ENCODE measurements around the gene SPEG. TPM values are rescaled to one million over a fixed set of nuclear protein-coding genes. Genes with fewer than 3 reads are reported as not detected.

The SPEG gene
- total and polyA plus RNA-seq, 2 donors (not counting 3 experiments of a cell fraction or from before 2014, with no cell fraction given), result 0.84 to 3.5 TPM

GRCh38 chr2:219426534-219427136 is 8.0 kb upstream of the SPEG start:
- no peaks in the 10 kb centered on the region for H3K79me2 ChIP-seq (ENCODE audit: control insufficient read depth, insufficient read depth, low read length)
- no peak overlapping the region for H3K27ac ChIP-seq (ENCODE audit: insufficient read depth, low read depth, low read length)
- H3K9ac ChIP-seq (replicated peaks; ENCODE audit: extremely low read depth, insufficient read depth, low read length), result no peak overlapping the region
- no peaks in the 10 kb centered on the region for H3K4me1 ChIP-seq (ENCODE audit: control insufficient read depth, extremely low read depth, insufficient read depth, low read length)
- no TSS peak for BruUV-seq (replicated peaks)
- dilution Hi-C loops (cut with MboI; ENCODE audit: extremely low pct_ligation_motif_present, low sequenced_read_pairs), result no loop called here
- DNase-seq (ENCODE audit: low read depth, low spot score) (no peak), FAIRE-seq (no peak)
- intact Hi-C loops (cut with micrococcal nuclease), result no loop called here
- no peaks in the 10 kb centered on the region for H3K36me3 ChIP-seq (ENCODE audit: control insufficient read depth in 2 of 2, extremely low read depth in 1 of 2, insufficient read depth in 2 of 2, low read length in 2 of 2)
- POLR2A ChIA-PET, result no interaction called here
- H3K9me3 ChIP-seq (replicated peaks; ENCODE audit: control insufficient read depth, insufficient read depth, low read length), result no peaks in the 10 kb centered on the region
- no peaks in the 10 kb centered on the region for H3K9me1 ChIP-seq (replicated peaks; ENCODE audit: control insufficient read depth, extremely low read depth, insufficient read depth, low read length)
- H4K20me1 ChIP-seq (replicated peaks; ENCODE audit: control insufficient read depth, extremely low read depth, insufficient read depth, low read length), result no peaks in the 10 kb centered on the region
- no peak for TF ChIP-seq EZH2 (IDR thresholded peaks at IDR 0.05; ENCODE audit: borderline replicate concordance, low read depth, low read length, severe bottlenecking)
- no peak for TF ChIP-seq POLR2AphosphoS5 (IDR thresholded peaks at IDR 0.05; ENCODE audit: insufficient read depth, low read depth, low read length)
- H3K4me2 ChIP-seq (ENCODE audit: insufficient read depth, low read length), result no peak overlapping the region
- no peak overlapping the region for H2AFZ ChIP-seq (ENCODE audit: low read depth, low read length)
- CTCF ChIA-PET, result interaction anchor here (1.5 kb wide), 1 partner anchor 10 kb away, joined by 3 read pairs; no protein-coding TSS in a partner anchor
- H3K27me3 ChIP-seq (ENCODE audit: control insufficient read depth in 2 of 2, insufficient read depth in 2 of 2, low read length in 2 of 2), result peaks cover 0 to 5% of the 10 kb centered on the region in 2 experiments
- no peak overlapping the region for H3K4me3 ChIP-seq (replicated peaks in 1 of 3; ENCODE audit: insufficient read depth in 1 of 3, low read depth in 1 of 3, low read length in 3 of 3)

DNA sequence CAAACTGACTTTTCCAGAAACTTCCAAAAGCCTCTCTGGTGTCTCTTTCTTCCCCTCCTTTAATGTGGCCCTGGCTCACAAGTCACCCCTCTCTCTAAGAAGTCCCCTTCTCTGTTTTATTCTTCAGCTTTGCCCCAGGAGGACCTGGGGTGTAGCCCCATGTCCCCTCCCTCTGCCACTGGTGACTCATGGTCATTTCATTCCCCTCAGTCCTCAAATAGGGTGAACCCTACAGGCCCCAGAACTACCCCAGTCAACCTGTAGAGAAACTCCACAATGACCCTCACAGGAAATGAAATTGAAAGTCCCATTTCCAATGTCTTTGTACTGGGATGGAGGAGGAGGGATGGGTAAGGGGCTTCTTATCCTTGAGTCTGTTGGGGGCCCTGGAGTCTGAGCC is 6.2 kb upstream of the SPEG start:
- ChIA-PET POLR2A (no interaction called here), CTCF (interaction anchor here (1.2 to 1.4 kb wide), 2 partner anchors 31 to 101 kb away, joined by 4 to 6 read pairs; no protein-coding TSS in a partner anchor)
- H2AFZ ChIP-seq (ENCODE audit: low read depth, low read length), result no peak overlapping the region
- no peak overlapping the region for H3K9ac ChIP-seq (replicated peaks; ENCODE audit: extremely low read depth, insufficient read depth, low read length)
- no peaks in the 10 kb centered on the region for H3K9me1 ChIP-seq (replicated peaks; ENCODE audit: control insufficient read depth, extremely low read depth, insufficient read depth, low read length)
- H3K27ac ChIP-seq (ENCODE audit: insufficient read depth, low read depth, low read length), result no peak overlapping the region
- intact Hi-C loops (cut with micrococcal nuclease), result loop anchor here (2.0 kb wide), 1 partner anchor 26 kb away; no protein-coding TSS in a partner anchor
- TF ChIP-seq MYC (IDR thresholded peaks at IDR 0.05; ENCODE audit: low read depth, low read length), result no peak
- TF ChIP-seq MAX (IDR thresholded peaks at IDR 0.05; ENCODE audit: insufficient read depth, insufficient read length), result no peak
- no peak for TF ChIP-seq JUN (IDR thresholded peaks at IDR 0.05; ENCODE audit: borderline replicate concordance, insufficient read depth, insufficient read length, low read depth)
- TF ChIP-seq FOS (IDR thresholded peaks at IDR 0.05; ENCODE audit: borderline replicate concordance, insufficient read depth, low read length), result no peak
- TF ChIP-seq GATA2 (IDR thresholded peaks at IDR 0.05; ENCODE audit: insufficient read depth, insufficient read length, low read depth, low read length), result no peak
- no peak for TF ChIP-seq EZH2 (IDR thresholded peaks at IDR 0.05; ENCODE audit: borderline replicate concordance, low read depth, low read length, severe bottlenecking)
- TF ChIP-seq, protein P1, sequence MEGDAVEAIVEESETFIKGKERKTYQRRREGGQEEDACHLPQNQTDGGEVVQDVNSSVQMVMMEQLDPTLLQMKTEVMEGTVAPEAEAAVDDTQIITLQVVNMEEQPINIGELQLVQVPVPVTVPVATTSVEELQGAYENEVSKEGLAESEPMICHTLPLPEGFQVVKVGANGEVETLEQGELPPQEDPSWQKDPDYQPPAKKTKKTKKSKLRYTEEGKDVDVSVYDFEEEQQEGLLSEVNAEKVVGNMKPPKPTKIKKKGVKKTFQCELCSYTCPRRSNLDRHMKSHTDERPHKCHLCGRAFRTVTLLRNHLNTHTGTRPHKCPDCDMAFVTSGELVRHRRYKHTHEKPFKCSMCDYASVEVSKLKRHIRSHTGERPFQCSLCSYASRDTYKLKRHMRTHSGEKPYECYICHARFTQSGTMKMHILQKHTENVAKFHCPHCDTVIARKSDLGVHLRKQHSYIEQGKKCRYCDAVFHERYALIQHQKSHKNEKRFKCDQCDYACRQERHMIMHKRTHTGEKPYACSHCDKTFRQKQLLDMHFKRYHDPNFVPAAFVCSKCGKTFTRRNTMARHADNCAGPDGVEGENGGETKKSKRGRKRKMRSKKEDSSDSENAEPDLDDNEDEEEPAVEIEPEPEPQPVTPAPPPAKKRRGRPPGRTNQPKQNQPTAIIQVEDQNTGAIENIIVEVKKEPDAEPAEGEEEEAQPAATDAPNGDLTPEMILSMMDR (IDR thresholded peaks at IDR 0.05; ENCODE audit: extremely low read depth in 1 of 2, insufficient read depth in 1 of 2, low read depth in 1 of 2, low read length in 2 of 2), result no peak
- no peak for TF ChIP-seq POLR2A (IDR thresholded peaks at IDR 0.05; ENCODE audit: low read depth, low read length)
- no peak for TF ChIP-seq POLR2AphosphoS5 (IDR thresholded peaks at IDR 0.05; ENCODE audit: insufficient read depth, low read depth, low read length)
- FAIRE-seq (no peak), DNase-seq (ENCODE audit: low read depth, low spot score) (no peak)
- H3K36me3 ChIP-seq (ENCODE audit: control insufficient read depth in 2 of 2, extremely low read depth in 1 of 2, insufficient read depth in 2 of 2, low read length in 2 of 2), result no peaks in the 10 kb centered on the region
- no peaks in the 10 kb centered on the region for H4K20me1 ChIP-seq (replicated peaks; ENCODE audit: control insufficient read depth, extremely low read depth, insufficient read depth, low read length)
- H3K27me3 ChIP-seq (ENCODE audit: control insufficient read depth in 2 of 2, insufficient read depth in 2 of 2, low read length in 2 of 2), result peaks cover 0 to 5% of the 10 kb centered on the region in 2 experiments
- BruUV-seq (replicated peaks), result no TSS peak
- no peaks in the 10 kb centered on the region for H3K9me3 ChIP-seq (replicated peaks; ENCODE audit: control insufficient read depth, insufficient read depth, low read length)
- no peaks in the 10 kb centered on the region for H3K4me1 ChIP-seq (ENCODE audit: control insufficient read depth, extremely low read depth, insufficient read depth, low read length)
- dilution Hi-C loops (cut with MboI; ENCODE audit: extremely low pct_ligation_motif_present, low sequenced_read_pairs), result no loop called here
- no peak overlapping the region for H3K4me3 ChIP-seq (replicated peaks in 1 of 3; ENCODE audit: insufficient read depth in 1 of 3, low read depth in 1 of 3, low read length in 3 of 3)
- H3K79me2 ChIP-seq (ENCODE audit: control insufficient read depth, insufficient read depth, low read length), result no peaks in the 10 kb centered on the region
- no peak overlapping the region for H3K4me2 ChIP-seq (ENCODE audit: insufficient read depth, low read length)
